NOMO-1 (cell line): ENCODE results near the gene MCHR1.

Experiments
- DNase-seq, 2 experiments: peaks; one replicate each; lab custom pipeline; 2025; ENCODE audit not compliant: unreplicated experiment in 2 of 2; lab: John Stamatoyannopoulos, UW

The MCHR1 gene, protein sequence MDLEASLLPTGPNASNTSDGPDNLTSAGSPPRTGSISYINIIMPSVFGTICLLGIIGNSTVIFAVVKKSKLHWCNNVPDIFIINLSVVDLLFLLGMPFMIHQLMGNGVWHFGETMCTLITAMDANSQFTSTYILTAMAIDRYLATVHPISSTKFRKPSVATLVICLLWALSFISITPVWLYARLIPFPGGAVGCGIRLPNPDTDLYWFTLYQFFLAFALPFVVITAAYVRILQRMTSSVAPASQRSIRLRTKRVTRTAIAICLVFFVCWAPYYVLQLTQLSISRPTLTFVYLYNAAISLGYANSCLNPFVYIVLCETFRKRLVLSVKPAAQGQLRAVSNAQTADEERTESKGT

GRCh38 chr22:40679249-40679963 is at the start of gene MCHR1:
Gene MCHR1 (plus strand): TSS chr22:40679484. CDS start chr22:40679653, 169 bp downstream.
- no peak for DNase-seq

GRCh38 chr22:40631925-40632324 is 47.4 kb upstream of the MCHR1 start:
- DNase-seq: no peak

- no peak for DNase-seq
These were observed 46.2 kb upstream of the MCHR1 start for GRCh38 chr22:40633036-40633435.

- no peak for DNase-seq
These were observed 45.0 kb upstream of the MCHR1 start for GRCh38 chr22:40634119-40634903.

DNA sequence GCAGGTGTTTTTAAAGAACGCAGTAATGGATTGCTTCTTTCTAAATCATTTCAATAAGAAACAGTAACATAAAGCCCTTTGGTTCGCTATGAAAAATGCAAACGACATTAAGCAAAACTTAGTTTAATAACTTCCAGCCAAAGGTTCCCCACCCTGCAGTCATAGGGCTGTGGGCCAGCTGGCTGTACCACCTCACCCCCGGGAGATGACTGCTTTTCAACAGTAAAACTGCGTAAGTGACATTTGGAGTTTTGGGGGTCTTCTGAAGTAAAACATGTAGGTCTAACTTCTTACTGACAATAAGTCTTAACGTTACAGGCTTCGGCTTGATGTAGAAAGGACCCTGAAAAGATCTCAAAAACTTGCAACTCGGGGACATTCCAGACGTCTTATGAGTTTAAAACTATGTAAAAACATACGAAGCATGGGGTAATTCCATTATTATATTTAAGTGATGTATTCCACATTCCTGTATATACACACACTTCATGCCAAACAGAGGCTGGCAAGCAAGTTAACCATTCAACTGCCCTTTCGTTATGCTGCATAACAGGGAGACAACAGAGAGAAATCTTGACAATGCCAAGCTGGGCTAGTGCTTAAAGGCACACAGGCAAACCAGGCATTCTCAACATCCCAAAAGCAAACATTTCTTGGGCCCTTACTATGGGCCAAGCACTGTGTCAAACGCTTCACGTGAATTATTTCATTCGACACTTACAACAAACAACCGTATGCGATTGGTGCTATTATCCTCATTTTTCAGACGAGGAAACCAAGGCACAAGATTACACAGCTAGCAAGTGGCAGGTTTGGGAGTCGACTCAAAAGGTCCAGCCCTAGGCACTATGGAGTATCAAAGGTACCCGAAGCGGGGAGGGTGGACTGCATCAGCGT is 44.0 kb upstream of the MCHR1 start:
- DNase-seq: no peak

GRCh38 chr22:40635940-40636379 is 43.3 kb upstream of the MCHR1 start:
- no peak for DNase-seq

GRCh38 chr22:40636380-40637182 is 42.7 kb upstream of the MCHR1 start, which contains the start of gene MRTFA:
Gene MRTFA (minus strand): TSS chr22:40636719.
- DNase-seq: peak; percentile 99 to 100

DNA sequence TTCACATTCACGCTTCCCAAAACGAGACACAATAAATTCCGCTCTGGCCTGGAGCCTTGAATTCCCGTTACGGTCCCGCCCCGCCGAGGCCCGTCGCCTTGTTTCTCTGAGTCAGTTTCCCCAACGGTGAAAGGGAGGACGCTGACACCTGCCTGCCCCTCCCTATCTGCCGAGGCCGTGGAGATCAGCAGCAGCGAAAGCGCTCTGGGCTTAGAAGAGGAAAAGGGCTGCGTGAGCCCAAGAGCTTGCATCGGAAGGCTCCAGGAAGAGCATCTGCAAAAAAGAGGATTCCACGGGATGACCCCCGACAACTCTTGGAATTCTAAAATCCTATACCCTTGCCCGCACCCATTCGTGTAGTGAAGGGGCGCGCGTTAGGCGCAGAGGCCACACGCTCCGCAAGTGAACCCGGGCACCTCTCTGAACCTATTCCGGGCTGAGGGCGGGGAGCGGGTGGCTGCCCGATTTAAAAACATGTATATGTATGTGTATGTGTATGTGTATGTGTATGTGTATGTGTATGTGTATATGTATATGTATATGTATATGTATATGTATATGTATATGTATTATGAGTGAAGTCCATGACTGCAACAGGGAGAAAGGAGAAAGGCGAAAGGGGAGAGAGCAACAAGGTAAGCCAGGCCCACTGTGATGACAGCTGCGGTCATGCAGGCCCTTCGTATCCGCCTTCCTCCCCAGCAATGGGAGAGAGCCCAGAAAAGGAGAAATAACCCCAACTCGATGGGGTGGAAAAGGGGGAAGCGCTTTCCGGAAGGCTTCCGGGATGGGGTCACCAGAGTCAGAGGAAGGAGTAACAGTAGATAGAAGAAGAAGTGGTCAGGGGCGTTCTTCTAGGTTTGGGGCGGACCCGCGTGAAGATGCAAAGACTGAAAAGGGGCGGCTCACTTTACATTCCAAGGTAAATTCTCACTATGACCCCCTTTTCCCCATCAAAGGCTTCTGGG is 41.8 kb upstream of the MCHR1 start:
- peak; percentile 67 to 70 for DNase-seq

DNA sequence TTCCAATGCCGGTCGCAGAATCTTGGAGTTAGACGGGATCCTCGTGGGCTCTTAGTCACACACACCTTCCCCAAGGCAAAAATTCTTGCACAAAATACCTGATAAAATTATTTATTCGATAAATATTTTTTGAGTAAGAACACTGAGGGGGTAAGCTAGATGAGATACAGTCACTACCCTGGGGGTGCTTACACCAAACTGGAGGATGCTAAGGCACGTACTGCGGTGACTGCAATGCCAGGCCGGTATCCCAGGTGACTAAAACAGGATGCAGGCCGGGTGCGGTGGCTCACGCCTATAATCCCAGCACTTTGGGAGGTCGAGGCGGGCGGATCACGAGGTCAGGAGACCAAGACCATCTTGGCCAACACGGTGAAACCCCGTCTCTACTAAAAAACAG is 41.0 kb upstream of the MCHR1 start:
- no peak for DNase-seq

DNA sequence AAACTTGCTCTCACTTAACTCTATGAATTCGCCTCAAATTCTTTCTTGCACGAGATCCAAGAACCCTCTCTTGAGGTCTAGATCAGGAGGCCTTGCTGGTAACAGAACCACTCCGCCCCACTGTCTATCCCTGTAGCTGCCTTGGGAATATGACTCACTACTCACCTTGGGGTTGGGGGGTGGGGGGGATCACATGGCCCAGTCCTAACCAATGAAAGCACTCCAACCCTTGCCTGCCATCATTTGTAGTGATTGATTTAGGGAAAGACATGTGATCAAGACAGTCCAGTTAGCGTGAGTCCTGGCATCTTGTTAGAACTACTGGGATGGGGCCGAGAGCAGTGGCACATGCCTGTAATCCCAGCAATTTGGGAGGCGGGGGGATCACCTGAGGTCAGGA is 38.0 kb upstream of the MCHR1 start:
- no peak for DNase-seq

GRCh38 chr22:40642316-40642715 is 37.0 kb upstream of the MCHR1 start:
- DNase-seq: no peak

DNA sequence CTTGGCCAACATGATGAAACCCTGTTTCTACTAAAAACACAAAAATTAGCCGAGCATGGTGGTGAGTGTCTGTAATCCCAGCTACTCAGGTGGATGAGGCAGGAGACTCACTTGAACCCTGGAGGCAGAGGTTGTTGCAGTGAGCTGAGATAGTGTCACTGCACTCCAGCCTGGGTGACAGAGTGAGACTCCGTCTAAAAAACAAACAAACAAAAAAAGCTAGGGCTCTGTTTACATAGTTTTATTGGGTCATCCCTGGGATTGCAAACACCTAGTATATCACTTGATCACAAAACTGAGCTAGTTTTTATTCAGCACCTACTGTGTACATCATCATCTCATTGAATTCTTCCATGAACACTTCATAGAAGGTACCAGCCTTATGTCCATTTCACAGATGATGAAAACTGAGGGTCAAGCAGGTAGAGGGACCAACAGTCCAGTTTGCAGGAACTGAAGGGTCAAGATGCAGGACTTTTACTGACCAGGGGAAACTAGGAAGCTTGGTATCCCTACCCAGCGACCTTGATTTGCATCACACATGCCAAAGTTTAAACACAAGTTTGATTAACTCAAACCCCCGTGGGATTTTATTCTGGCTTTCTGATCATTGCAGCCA is 33.6 kb upstream of the MCHR1 start:
- no peak for DNase-seq

GRCh38 chr22:40648386-40648785 is 30.9 kb upstream of the MCHR1 start:
- DNase-seq: no peak

DNA sequence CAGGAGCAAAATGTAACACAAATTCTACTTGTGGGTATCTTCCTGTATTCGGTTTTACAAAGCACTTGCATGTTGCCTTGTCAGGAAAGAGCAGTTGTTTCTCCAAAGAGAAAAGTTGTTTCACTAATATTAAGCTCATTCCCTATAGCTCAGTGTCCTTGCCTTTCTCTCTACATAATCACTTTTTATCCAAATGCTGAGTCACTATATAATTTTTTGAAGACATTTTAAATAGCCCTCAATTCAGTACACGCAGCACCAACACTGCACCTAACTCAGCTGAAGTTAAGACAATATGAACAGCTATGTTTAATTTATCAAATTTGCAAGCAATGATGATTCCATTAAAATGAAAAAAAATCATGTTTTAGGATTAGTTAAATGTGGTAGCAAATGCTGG is 28.2 kb upstream of the MCHR1 start:
- no peak for DNase-seq

GRCh38 chr22:40651563-40652501 is 27.5 kb upstream of the MCHR1 start:
- DNase-seq: peak; percentile 96 to 98

GRCh38 chr22:40653361-40653760 is 25.9 kb upstream of the MCHR1 start:
- no peak for DNase-seq
